Left lung (tissue), 10 donors: ENCODE measurements around the gene LDB3. TPM values are rescaled to one million over a fixed set of nuclear protein-coding genes. Genes with fewer than 3 reads are reported as not detected.

ENCODE experiments used
- ATAC-seq: fragments of 200-7000 bp; cut with Tn5 transposase; one replicate; pipeline ENCODE4 v1.9.1; 2020; ENCODE audit warnings: moderate library complexity
- DNase-seq, 4 donors: peaks; one replicate each; pipeline ENCODE4 v3.0.0-alpha.2; 2013 to 2020
- H3K27ac ChIP-seq, 2 donors: fragments of 200-600 bp; sonication (generic) in 1 of 2; one replicate each; pipeline versions ENCODE4 v1.5.0 to v1.8.0; 2020 to 2021
- H3K27me3 ChIP-seq, 2 donors: fragments of 200-600 bp; sonication (generic) in 1 of 2; one replicate each; pipeline versions ENCODE4 v1.5.0 to v1.8.0; 2020 to 2021
- H3K36me3 ChIP-seq, 2 donors: fragments of 200-600 bp; sonication (generic) in 1 of 2; one replicate each; pipeline versions ENCODE4 v1.5.0 to v1.8.0; 2020 to 2021
- H3K4me1 ChIP-seq, 2 donors: fragments of 200-600 bp; one replicate each; pipeline ENCODE4 v1.8.0; 2021
- H3K4me3 ChIP-seq, 2 donors: fragments of 200-600 bp; sonication (generic) in 1 of 2; one replicate each; pipeline versions ENCODE4 v1.5.0 to v1.8.0; 2020 to 2021; ENCODE audit warnings: mild to moderate bottlenecking in 1 of 2
- H3K9me3 ChIP-seq, 2 donors: fragments of 200-600 bp; sonication (generic) in 1 of 2; one replicate each; pipeline versions ENCODE4 v1.5.0 to v1.8.0; 2020 to 2021
- CTCF ChIP-seq, 2 donors: fragments of 200-600 bp; sonication (generic) in 1 of 2; IDR thresholded peaks; one replicate each; pipeline versions ENCODE4 v1.5.0 to v1.8.0; 2021; ENCODE audit warnings: antibody characterized with exemption in 2 of 2
- intact Hi-C, 2 donors: fragments of 100-400 bp; cut with DNase I; formaldehyde crosslinking; loops; one replicate each; pipeline versions ENCODE4 v1.11.2 to v1.14.2; 2022
- polyA plus RNA-seq, 6 donors: library from polyadenylated mRNA; unstranded; fragments of 120-200 nt; gene quantifications; one replicate each; pipeline ENCODE4 v1.2.1, GENCODE V29; 2013; ENCODE audit not compliant: insufficient read length in 6 of 6
- total RNA-seq, 2 donors: library from RNA; stranded (reverse); fragmentation: NEBNext Ultra II Directional; extraction: Animal tissue kit (Norgen Biotek cat#: 25700); gene quantifications; one replicate each; pipeline ENCODE4 v1.2.1, GENCODE V29; 2021
- donor health status: DM: no; HTN: yes; CAD: no.
- donor health status: DM: no; HTN: no; CAD: no.

LDB3 gene
- total and polyA plus RNA-seq, 8 donors = 1.1 to 2.7 (median 1.3) TPM

- H3K27me3 ChIP-seq = no peaks in the 10 kb centered on the region
- peaks cover 0 to 3% of the 10 kb centered on the region in 2 donors for H3K4me1 ChIP-seq
- TF ChIP-seq CTCF (IDR thresholded peaks at IDR 0.05) = no peak
- intact Hi-C loops = no loop called here
- no peaks in the 10 kb centered on the region for H3K36me3 ChIP-seq
- no peak overlapping the region for H3K4me3 ChIP-seq
- DNase-seq (no peak), ATAC-seq (peak; percentile 37)
- H3K27ac ChIP-seq = peak overlapping the region in 1 of 2 donors; percentile 45
- H3K9me3 ChIP-seq = no peaks in the 10 kb centered on the region
These were observed 111.1 kb downstream of the LDB3 start for GRCh38 chr10:86779220-86780017.

GRCh38 chr10:86782701-86783418 is 114.5 kb downstream of the LDB3 start:
- no peaks in the 10 kb centered on the region for H3K27me3 ChIP-seq
- no peaks in the 10 kb centered on the region for H3K9me3 ChIP-seq
- H3K27ac ChIP-seq = peak overlapping the region in 1 of 2 donors; percentile 2
- TF ChIP-seq CTCF (IDR thresholded peaks at IDR 0.05) = no peak
- ATAC-seq (no peak), DNase-seq (no peak)
- no peak overlapping the region for H3K4me3 ChIP-seq
- no peaks in the 10 kb centered on the region for H3K36me3 ChIP-seq
- no peaks in the 10 kb centered on the region for H3K4me1 ChIP-seq
- intact Hi-C loops = no loop called here

- Histone ChIP-seq H3K27ac (no peak overlapping the region), H3K36me3 (no peaks in the 10 kb centered on the region), H3K9me3 (no peaks in the 10 kb centered on the region), H3K27me3 (no peaks in the 10 kb centered on the region), H3K4me3 (no peak overlapping the region), H3K4me1 (no peaks in the 10 kb centered on the region)
- no peak for DNase-seq
- no peak for TF ChIP-seq CTCF (IDR thresholded peaks at IDR 0.05)
- no peak for ATAC-seq
- intact Hi-C loops = no loop called here
These were observed 116.7 kb downstream of the LDB3 start for GRCh38 chr10:86785037-86785436.

Other genes starting within 250 kb of the LDB3 start
- gene WAPL, start 146.7 kb upstream of the LDB3 start, total RNA-seq = 10 to 100 TPM; 28.2 to 35.6 TPM
- 10 to 100 TPM; 39.3 to 48.0 (median 45.8) TPM for gene WAPL, start 146.7 kb upstream of the LDB3 start, polyA plus RNA-seq
- not detected for gene OPN4, start 14.0 kb upstream of the LDB3 start, total RNA-seq
- not detected for gene OPN4, start 14.0 kb upstream of the LDB3 start, polyA plus RNA-seq
- gene BMPR1A, start 88.1 kb downstream of the LDB3 start, total RNA-seq = 10 to 100 TPM; 33.4 to 47.9 TPM
- 10 to 100 TPM; 67.6 to 87.2 (median 78.6) TPM for gene BMPR1A, start 88.1 kb downstream of the LDB3 start, polyA plus RNA-seq